Vagina (tissue), 2 donors: ENCODE results near the gene CENPS.

Source experiments
- CTCF ChIP-seq, 3 experiments: fragments of 450-650 bp in 2 of 3; fragments of 200-600 bp in 1 of 3; sonication (generic) in 1 of 3; IDR thresholded peaks; one replicate each; pipeline ENCODE4 v1.5.1; 2017 to 2019; ENCODE audit warnings: antibody characterized with exemption in 3 of 3, mild to moderate bottlenecking in 2 of 3, moderate library complexity in 2 of 3
- POLR2A ChIP-seq, 2 donors: fragments of 450-650 bp; IDR thresholded peaks; one replicate each; pipeline ENCODE4 v1.6.1; 2017; ENCODE audit warnings: antibody characterized with exemption in 2 of 2, mild to moderate bottlenecking in 2 of 2, moderate library complexity in 2 of 2
- POLR2AphosphoS5 ChIP-seq, 2 donors: sonication (generic); formaldehyde crosslinking; IDR thresholded peaks; one replicate each; pipeline ENCODE4 v1.9.0; 2017; ENCODE audit warnings: antibody characterized with exemption in 2 of 2, mild to moderate bottlenecking in 2 of 2, low read depth in 1 of 2; ENCODE audit not compliant: insufficient read depth in 1 of 2

- TF ChIP-seq CTCF (IDR thresholded peaks at IDR 0.05) (no peak), POLR2A (IDR thresholded peaks at IDR 0.05) (no peak), POLR2AphosphoS5 (IDR thresholded peaks at IDR 0.05; ENCODE audit: insufficient read depth in 1 of 2, low read depth in 1 of 2) (no peak)
These were observed 27.4 kb upstream of the CENPS start for GRCh38 chr1:10402729-10403274.
